Cortex of kidney (tissue), 1 donor: ENCODE data around the gene HK1.

Source experiments
- DNase-seq: peaks from one replicate; lab custom pipeline; 2025; lab: John Stamatoyannopoulos, UW

Gene HK1

DNA sequence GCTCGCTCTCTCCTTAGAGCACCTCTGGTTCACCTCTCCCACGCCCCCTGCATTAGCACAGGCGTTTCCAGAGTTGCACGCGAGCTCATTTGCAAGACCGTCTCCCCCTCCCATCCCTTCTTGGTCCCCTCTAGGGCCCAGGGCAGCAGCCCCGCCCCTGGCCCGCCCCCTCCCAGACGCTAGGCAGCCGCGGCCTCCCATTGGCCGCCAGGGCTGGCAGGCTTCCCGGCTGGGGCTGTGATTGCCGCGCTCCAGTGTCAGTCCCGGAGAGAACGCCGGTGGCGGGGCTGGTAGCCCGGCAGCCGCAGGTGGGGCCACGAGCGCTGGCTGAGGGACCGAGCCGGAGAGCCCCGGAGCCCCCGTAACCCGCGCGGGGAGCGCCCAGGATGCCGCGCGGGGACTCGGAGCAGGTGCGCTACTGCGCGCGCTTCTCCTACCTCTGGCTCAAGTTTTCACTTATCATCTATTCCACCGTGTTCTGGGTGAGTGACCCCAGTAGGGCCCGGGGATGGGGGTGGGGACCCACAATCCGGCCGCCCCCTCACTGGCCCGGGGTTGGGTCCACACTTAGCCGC is 173.0 kb downstream of the HK1 start, which contains the start of gene TSPAN15:
TSS of gene TSPAN15 (plus strand) at position 257 of the 575 bp plus-strand sequence. CDS start at position 387, 130 bp downstream.
- no peak for DNase-seq
